ENCODE results near the gene PLEKHG7.
"Not testable (repeated sequence)": the region's sequence is repeated elsewhere in the genome, so short reads cannot be mapped to it uniquely, and the experiment has no call there.

Gene PLEKHG7

GRCh38 chr12:92702754-92703679 is at the start of gene PLEKHG7:
TSS of gene PLEKHG7 (plus strand) at chr12:92702989. CDS start at chr12:92706632, 3,643 bp downstream.
- no peak for DNase-seq

- not testable (repeated sequence) for DNase-seq
Observed at GRCh38 chr12:92654256-92654655, 48.5 kb upstream of the PLEKHG7 start.

- no peak for DNase-seq
Observed at GRCh38 chr12:92654929-92655328, 47.9 kb upstream of the PLEKHG7 start.

- DNase-seq: no peak
Observed at GRCh38 chr12:92656911-92657310, 45.9 kb upstream of the PLEKHG7 start.

- no peak for DNase-seq
Observed at GRCh38 chr12:92657770-92658169, 45.0 kb upstream of the PLEKHG7 start.

GRCh38 chr12:92658611-92659010 is 44.2 kb upstream of the PLEKHG7 start:
- no peak for DNase-seq

GRCh38 chr12:92661269-92661668 is 41.5 kb upstream of the PLEKHG7 start:
- DNase-seq: no peak

- no peak for DNase-seq
Observed at GRCh38 chr12:92665496-92665895, 37.3 kb upstream of the PLEKHG7 start.

GRCh38 chr12:92668739-92669138 is 34.0 kb upstream of the PLEKHG7 start:
- no peak for DNase-seq

- DNase-seq: not testable (repeated sequence)
Observed at GRCh38 chr12:92671524-92671923, 31.3 kb upstream of the PLEKHG7 start.

GRCh38 chr12:92673756-92674155 is 29.0 kb upstream of the PLEKHG7 start:
- no peak for DNase-seq

GRCh38 chr12:92674500-92674899 is 28.3 kb upstream of the PLEKHG7 start:
- no peak for DNase-seq

- DNase-seq: no peak
Observed at GRCh38 chr12:92675092-92675865, 27.5 kb upstream of the PLEKHG7 start.

- no peak for DNase-seq
Observed at GRCh38 chr12:92676710-92677109, 26.1 kb upstream of the PLEKHG7 start.

- DNase-seq: no peak
Observed at GRCh38 chr12:92690601-92691000, 12.2 kb upstream of the PLEKHG7 start.

- DNase-seq: no peak
Observed at GRCh38 chr12:92695056-92695455, 7.7 kb upstream of the PLEKHG7 start.

GRCh38 chr12:92695577-92695976 is 7.2 kb upstream of the PLEKHG7 start:
- DNase-seq: no peak

GRCh38 chr12:92696216-92696615 is 6.6 kb upstream of the PLEKHG7 start:
- DNase-seq: no peak

GRCh38 chr12:92698474-92698873 is 4.3 kb upstream of the PLEKHG7 start:
- no peak for DNase-seq

GRCh38 chr12:92701441-92701840 is 1.3 kb upstream of the PLEKHG7 start:
- no peak for DNase-seq

- no peak for DNase-seq
Observed at GRCh38 chr12:92703786-92704185, 997 bp downstream of the PLEKHG7 start.

- DNase-seq: no peak
Observed at GRCh38 chr12:92706594-92706993, 3.8 kb downstream of the PLEKHG7 start.

GRCh38 chr12:92707926-92708325 is 5.1 kb downstream of the PLEKHG7 start:
- DNase-seq: no peak

GRCh38 chr12:92715625-92716024 is 12.8 kb downstream of the PLEKHG7 start:
- DNase-seq: no peak

Data from activated CD4-positive, alpha-beta T cell treated with anti-CD3 and anti-CD28 coated beads for 1 hour (primary cell).